SKM-1 treated with dmso at 0.1 percent for 144 hours (cell line): ENCODE data around the gene ARMCX5.

Experiments used
- DNase-seq: peaks from one replicate; lab custom pipeline; 2025; ENCODE audit not compliant: unreplicated experiment; lab: John Stamatoyannopoulos, UW

The ARMCX5 gene

DNA sequence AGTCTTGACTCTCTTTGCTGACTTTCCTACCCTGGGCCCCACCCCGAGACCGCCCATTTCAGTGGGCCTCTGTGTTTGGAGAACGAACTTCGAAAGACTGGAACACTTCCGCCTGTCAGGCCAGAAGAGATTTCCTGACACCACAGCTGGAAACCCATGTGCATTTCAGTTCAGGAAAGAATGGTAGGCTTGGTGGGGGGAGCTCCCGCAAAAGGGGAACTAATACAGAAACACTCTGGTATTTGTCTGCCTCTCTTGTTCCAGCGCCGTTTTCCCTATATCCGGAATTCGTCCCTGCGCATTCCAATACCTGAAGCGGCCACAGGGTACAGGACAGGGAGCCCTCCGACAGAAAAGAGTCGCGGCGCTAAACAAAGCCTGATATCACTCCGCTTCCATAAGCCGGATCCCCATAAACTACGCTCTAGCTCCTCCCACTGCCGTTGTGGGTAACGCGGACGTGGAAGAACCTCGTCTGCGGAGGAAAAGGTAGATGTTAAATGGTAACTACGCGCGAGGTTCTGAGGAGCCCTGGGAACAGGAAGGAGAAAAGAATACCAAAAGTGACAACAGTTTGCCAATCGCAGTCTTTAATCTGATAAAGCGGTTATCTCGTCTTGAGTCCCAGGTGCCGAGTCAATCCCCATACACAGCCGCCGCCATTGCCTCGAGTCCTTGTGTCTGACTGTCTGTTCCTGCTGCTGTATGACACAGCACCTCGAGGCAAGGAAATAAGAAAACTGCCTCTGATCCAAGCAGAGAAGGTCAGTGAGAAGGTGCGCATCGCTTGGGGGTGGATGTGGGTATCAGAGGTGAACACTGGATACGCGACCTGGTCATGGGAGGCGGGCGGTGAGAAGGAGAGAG is at the start of gene ARMCX5:
ARMCX5 (plus strand) TSS at position 432 of the 867 bp plus-strand sequence. CDS start 2,627 bp downstream, outside the sequence.
- peak; percentile 62 for DNase-seq

DNA sequence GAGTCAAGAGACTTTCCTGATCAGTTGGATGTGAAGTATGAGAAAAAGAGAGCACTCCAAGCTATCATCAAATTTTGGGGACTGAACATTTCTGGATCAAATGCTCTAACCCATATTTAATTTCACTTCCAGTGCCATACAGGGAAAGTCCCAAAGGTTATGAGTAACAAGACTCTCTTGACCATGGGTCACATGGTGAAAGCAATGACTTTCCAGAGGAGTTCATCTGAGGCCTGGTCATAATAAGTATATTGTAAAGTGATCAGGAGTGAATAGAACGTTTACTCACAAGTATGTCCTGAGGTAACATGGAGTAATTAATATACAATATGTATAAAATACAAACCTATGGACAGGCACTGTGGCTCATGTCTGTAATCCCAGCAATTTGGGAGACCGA is 40.7 kb upstream of the ARMCX5 start:
- no peak for DNase-seq

DNA sequence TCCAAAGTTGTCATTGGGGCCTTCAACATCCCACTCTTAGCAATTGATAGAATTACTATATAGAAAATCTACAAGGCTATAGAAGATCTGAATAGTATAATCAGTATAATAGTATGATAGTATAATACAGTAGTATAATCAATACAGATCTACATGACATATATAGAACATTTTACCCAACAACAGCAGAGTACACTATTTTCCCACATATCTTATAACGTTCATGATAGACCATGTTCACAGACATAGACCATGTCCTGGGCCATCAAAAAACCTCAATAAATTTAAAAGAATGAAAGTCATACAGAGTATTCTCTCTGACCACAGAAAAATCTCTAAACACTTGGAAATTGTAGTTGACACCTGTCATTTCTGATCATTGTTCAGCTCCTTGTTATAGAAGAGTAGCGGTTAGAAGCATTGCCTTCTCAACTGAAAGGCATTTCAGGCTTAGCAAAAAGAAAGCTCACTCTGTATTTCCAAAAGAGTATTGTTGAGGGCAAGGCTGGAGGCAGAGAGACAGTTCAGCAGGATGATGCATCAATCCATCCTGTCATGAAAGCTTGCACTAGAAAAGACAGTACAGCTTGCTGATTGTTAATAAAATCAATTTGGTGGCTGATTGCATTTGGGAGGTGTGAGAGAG is 38.8 kb upstream of the ARMCX5 start:
- DNase-seq, result no peak

DNA sequence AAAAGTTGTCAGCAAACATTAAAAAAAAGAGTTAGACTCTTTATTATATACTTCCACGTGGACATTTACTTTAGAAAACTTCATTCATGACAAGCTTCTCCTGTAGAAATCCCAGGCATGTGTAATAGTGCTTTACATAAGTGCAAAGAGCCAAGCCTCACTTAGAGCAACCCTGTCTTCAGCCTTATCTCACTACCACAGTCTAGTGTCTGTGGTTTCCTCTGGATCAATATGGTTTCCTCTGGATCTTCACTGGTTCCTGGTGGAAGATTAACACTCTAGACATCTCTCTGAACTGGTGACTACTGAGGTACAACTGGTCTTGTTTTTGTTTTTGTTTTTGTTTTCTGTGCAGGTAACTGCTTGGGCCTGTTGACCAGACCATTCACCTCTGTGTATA is 18.4 kb upstream of the ARMCX5 start:
- DNase-seq, result no peak

DNA sequence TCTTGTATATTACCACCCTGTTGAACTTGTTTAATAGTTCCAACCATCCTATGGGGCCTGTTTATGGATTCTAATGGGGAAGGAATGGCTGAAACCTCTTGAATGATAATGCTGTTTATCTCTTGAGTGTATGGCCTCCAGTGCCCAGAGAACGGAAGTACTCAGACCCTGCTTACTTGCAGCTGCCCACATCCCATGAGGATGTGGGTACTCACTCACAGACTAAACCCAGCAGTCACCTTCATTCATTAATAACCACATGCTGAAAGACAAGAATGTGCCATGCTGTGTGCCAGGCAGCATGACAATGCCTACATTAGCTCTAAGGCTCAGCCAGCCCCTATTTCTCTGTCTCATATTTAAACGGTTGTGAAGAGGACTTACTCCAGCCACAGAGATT is 5.9 kb upstream of the ARMCX5 start:
- DNase-seq, result no peak

DNA sequence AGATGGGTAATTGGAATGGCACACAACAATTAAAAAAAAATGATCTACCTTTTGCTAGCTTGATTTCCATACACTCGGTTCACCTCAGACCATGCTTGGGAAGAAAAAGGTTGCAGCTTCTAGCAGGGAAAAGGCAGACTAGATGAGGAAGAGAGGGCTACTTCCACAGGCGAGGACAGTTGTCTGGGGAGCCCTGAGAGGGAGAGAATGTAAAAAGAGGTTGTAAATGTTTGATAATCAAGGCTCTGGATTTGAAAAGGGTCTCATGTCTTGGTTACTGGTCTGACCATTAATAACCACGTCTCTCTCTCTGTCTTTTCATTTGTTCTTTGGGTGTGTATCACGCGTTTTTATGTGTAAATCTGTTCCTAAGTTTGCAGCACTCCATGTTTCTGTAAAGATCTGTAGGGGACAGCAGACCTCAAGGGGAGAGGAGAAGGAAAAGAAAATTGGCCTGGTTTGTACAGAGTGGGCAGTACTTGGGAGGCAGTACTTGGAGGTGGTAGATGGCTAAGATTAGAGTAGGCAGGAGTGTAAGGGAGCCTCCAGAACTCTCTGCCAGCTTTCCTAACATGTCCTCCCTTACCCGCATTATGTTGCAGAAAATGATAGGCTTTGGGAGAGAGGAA is 750 bp downstream of the ARMCX5 start:
- no peak for DNase-seq

DNA sequence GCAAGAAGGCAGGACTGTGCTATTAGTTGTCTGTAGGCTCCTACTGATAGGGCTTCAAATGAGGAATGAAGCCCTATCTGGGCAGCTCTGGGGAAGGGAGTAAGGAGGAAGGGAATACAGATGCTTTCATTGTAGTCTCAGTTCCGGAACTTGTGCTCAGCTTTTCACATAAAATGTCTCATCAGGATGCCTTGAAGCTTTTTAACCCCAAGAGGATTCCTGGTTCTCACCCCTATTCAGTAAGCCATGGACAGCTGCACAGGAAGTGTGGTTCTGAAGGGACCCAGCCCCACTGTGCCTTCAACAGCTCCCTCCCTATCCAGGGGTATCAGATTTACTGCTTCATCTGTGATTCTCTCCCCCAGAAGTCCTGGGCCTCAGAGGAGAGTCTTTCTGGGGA is 5.0 kb downstream of the ARMCX5 start:
- no peak for DNase-seq

DNA sequence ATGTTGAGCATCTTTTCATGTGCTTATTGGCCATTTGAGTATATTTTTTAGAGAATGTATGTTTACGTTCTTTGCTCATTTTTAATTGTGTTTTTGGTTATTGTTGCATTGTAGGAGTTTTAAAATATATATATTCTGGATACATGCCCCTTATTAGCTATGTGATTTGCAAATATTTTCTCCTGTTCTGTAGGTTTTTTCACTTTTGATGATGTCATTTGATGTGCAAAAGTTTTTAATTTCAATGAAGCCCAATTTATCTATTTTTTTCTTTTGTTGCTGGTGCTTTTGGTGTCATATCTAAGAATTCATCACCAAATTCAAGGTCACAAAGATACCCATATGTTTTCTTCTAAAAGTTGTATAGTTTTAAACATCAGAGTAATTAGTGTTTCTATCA is 6.8 kb downstream of the ARMCX5 start:
- no peak for DNase-seq

DNA sequence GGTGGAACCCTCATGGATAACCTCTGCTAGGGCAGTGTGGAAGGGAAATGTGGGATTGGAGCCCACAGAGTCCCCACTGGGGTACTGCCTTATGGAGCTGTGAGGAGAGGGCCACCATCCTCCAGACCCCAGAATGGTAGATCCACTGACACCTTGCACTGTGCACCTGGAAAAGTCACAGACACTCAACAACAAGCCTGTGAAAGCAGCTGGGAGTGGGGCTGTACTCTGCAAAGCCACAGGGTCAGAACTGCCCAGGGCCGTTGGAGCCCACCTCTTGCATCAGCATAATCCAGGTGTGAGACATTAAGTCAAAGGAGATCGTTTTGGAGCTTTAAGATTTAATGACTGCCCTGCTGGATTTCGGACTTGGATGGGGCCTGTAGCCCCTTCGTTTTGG is 11.6 kb downstream of the ARMCX5 start:
- DNase-seq, result no peak

DNA sequence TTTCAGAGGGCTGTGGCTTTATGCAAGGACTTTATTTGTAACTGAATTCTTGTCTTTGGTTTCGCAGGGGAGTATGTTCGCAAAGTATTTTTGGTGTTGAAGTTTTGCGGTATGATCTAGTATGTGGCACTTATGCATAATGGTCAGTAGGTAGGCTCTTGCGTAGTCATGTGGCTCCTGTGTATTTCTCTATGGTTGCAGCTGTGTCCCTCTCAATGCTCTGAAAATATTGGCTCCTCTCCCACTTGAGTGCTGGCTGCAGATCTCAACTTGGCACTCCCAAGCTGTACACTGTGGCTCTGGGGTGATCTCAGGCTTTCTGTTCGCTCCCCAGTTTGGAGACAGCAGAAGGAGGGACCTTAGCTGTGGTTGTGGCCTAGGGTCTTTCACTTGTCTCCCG is 24.8 kb downstream of the ARMCX5 start:
- no peak for DNase-seq

DNA sequence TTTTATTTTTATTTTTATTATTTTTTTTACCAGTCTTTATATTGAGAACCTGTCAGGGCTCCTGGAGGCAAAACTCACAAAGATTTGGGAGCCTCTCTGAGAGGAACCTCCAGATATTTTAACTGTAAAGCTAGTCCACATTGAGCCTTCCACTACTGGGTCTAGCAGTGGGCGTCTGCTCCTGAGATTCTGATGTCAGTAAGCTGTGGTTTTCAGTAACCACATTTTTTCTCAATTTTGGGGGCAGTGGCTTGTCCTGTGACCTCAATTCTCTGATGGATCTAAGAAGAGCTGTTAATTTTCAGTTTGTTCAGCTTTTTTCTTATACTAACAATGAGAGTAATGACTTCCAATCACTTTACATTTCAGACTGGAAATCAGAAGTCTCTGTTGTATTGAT is 28.3 kb downstream of the ARMCX5 start:
- no peak for DNase-seq

DNA sequence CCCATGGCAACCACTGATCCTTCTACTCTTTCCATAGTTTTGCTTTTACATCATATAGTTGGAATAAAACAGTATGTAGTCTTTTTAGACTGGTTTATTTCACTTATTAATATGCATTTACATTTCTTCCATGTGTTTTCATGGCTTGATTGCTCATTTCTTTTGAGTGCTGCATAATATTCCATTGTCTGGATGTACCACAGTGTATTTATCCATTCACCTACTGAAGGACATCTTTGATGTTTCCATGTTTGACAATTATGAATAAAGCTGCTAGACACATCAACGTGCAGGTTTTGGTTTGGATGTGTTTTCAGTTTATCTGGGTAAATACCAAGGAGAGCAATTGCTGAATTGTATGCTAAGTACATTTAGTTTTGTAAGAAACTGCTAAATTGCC is 38.2 kb downstream of the ARMCX5 start:
- no peak for DNase-seq

DNA sequence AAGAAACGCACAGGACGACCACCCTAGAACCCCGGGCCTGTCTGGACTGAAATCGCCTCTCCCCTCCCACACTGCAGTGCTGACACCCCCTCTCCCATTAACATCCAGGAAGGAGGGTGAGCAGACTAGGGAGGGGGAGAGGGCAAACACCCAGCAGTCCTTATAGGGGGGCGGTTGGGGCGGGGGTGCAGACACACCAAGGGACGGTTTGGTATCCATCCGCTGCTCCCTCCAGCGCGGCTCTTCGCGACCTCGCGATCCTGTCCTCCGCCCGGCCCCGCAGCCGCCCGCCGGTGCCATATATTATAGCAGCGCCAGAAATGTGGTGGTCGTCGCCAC is 51.6 kb downstream of the ARMCX5 start:
- no peak for DNase-seq

DNA sequence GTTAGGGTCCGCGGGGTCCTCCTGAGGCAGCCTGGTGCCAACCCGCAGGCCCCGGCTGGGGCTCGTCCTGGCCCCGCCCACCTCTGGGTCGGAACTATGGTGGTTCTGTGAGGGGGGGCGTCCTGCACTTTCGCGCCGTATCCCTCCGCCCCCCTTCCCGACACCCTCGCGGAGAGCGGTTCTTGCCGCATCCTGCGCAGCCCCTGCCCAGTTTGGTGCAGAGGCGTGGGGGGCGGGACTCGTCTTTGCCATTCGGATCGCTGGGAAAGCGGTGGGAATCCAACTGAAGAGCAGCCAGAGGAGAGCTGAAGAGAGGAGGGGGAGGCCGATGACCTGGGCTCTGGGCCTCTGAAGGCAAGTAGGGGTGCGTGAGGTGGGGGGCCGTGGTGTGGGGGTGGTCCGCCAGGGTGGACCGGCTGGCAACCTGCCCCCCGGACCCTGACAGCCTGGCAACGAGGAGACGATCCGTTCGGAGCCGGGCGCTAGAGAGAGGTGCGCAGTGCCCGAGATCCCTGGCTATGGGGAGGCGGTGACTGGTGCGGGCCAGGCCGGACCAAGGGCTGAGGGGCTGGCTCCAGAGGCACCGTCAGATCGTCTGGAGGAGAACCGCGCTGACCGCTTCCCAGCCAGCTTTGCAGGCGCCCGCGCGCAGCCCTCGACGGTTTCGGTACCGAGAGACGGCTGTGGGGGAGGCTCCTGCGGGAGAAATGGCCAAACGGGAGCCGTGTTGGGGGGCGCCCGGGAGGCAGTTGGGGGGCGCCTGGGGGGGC is 52.1 kb downstream of the ARMCX5 start, which contains the start of gene GPRASP1:
GPRASP1 (plus strand) TSS at position 242 of the 770 bp plus-strand sequence. CDS start 2,431 bp downstream, outside the sequence.
- no peak for DNase-seq

DNA sequence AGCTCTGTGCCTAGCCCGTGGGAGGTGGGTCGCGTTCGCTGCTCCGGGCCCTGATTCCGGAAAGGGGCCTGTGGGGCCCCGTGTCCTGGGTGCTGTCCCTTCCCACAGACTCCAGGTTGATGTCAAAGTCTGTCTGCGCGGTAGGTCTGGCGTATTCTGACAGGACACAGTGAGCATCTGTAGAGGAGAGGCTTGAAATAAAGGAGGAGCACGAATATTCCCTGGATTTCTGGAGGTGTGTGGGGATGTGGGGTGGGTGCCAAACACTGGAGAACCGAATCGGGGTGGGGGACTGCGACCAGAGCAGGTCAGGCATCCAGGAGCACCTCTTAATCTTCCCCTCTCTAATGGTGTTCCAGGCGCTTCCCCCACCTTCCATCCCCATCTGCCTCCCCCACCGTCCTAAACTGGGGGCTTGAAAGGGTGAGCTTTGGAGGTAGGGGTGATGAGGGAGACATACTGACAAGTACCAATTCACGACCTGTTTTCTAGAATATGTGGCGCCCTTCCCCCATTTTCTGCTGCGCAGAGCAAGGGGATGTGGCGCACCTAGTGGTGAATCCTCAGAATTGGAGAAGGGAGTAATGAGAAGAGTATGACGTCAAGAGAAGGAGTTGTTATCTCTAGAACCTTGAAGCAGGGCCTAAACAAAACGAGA is 52.8 kb downstream of the ARMCX5 start:
- peak; percentile 40 for DNase-seq
